DMS53 (cell line): ENCODE results near the gene TRPM1.

Experiments
- DNase-seq: peaks from one replicate; lab custom pipeline; 2025; lab: John Stamatoyannopoulos, UW

Gene TRPM1

GRCh38 chr15:31101262-31102038, at the start of gene TRPM1:
Gene TRPM1 (minus strand): TSS chr15:31101725. CDS start chr15:31081355, 20,370 bp downstream.
- DNase-seq = peak; percentile 88

- DNase-seq = no peak
Measured at GRCh38 chr15:31150732-31151231, 49.3 kb upstream of the TRPM1 start.

- no peak for DNase-seq
Measured at GRCh38 chr15:31149987-31150386, 48.5 kb upstream of the TRPM1 start.

GRCh38 chr15:31149088-31149505, 47.6 kb upstream of the TRPM1 start:
- DNase-seq = no peak

- no peak for DNase-seq
Measured at GRCh38 chr15:31148297-31149087, 47.0 kb upstream of the TRPM1 start.

GRCh38 chr15:31147944-31148296, 46.4 kb upstream of the TRPM1 start:
- no peak for DNase-seq

GRCh38 chr15:31147456-31147855, 45.9 kb upstream of the TRPM1 start:
- DNase-seq = no peak

GRCh38 chr15:31145271-31145911, 43.9 kb upstream of the TRPM1 start:
- DNase-seq = no peak

- no peak for DNase-seq
Measured at GRCh38 chr15:31141792-31142191, 40.3 kb upstream of the TRPM1 start.

GRCh38 chr15:31136607-31137328, 35.2 kb upstream of the TRPM1 start:
- no peak for DNase-seq

- peak; percentile 77 for DNase-seq
Measured at GRCh38 chr15:31136016-31136415, 34.5 kb upstream of the TRPM1 start.

- peak; percentile 73 for DNase-seq
Measured at GRCh38 chr15:31135523-31135922, 34.0 kb upstream of the TRPM1 start.

GRCh38 chr15:31133890-31134289, 32.4 kb upstream of the TRPM1 start:
- no peak for DNase-seq

- no peak for DNase-seq
Measured at GRCh38 chr15:31131853-31132375, 30.4 kb upstream of the TRPM1 start.

- DNase-seq = no peak
Measured at GRCh38 chr15:31130576-31131237, 29.2 kb upstream of the TRPM1 start.

GRCh38 chr15:31129769-31130303, 28.3 kb upstream of the TRPM1 start:
- DNase-seq = no peak

- peak; percentile 67 for DNase-seq
Measured at GRCh38 chr15:31128919-31129768, 27.6 kb upstream of the TRPM1 start.

GRCh38 chr15:31128477-31128876, 27.0 kb upstream of the TRPM1 start:
- no peak for DNase-seq

GRCh38 chr15:31127596-31128261, 26.2 kb upstream of the TRPM1 start:
- no peak for DNase-seq
